SK-N-MC (cell line): ENCODE data around the gene HSPB9.

Experiments
- DNase-seq: peaks from one replicate; pipeline ENCODE4 v3.0.0-alpha.2; 2011; ENCODE audit warnings: low read depth, low spot score
- H3K27ac ChIP-seq: fragments of 200-600 bp; sonication (generic); 2 replicates; pipeline ENCODE4 v1.5.1; 2016; ENCODE audit warnings: mixed run types
- H3K36me3 ChIP-seq: fragments of 200-600 bp; sonication (generic); 2 replicates; pipeline ENCODE4 v1.6.1; 2017; ENCODE audit warnings: antibody characterized with exemption, low read length, mixed read lengths; ENCODE audit not compliant: insufficient read depth
- H3K4me3 ChIP-seq: fragments of 200-600 bp; sonication (generic); 2 replicates; pipeline ENCODE4 v1.5.1; 2016
- H3K9ac ChIP-seq: fragments of 200-600 bp; sonication (generic); 2 replicates; pipeline ENCODE4 v1.8.0; 2017; ENCODE audit warnings: mixed run types, mixed read lengths; ENCODE audit not compliant: insufficient read length
- H3K9me3 ChIP-seq: fragments of 200-600 bp; sonication (generic); 2 replicates; pipeline ENCODE4 v1.6.1; 2017; ENCODE audit warnings: low read depth, mild to moderate bottlenecking, antibody characterized with exemption, low read length, moderate library complexity, mixed read lengths
- EZH2 ChIP-seq: fragments of 200-600 bp; sonication (generic); IDR thresholded peaks from one replicate; pipeline ENCODE4 v1.6.1; 2017; ENCODE audit warnings: antibody characterized with exemption
- FOXP2 ChIP-seq: optimal IDR thresholded peaks from 2 replicates; pipeline ENCODE3; 2011; ENCODE audit warnings: mild to moderate bottlenecking, moderate library complexity; ENCODE audit not compliant: insufficient read depth; ENCODE audit errors: extremely low read length, control extremely low read depth
- POLR2AphosphoS5 ChIP-seq: IDR thresholded peaks from 2 replicates; pipeline ENCODE4 v1.6.1; 2012; ENCODE audit warnings: mild to moderate bottlenecking, low read depth, low read length, borderline replicate concordance

Gene HSPB9

GRCh38 chr17:42120770-42121769, 1.5 kb upstream of the HSPB9 start, which contains the start of gene KAT2A:
KAT2A (minus strand) TSS chr17:42121367; CDS start chr17:42121304, 63 bp downstream.
- Histone ChIP-seq H3K36me3 (peaks cover 34% of the 10 kb centered on the region), H3K9me3 (no peaks in the 10 kb centered on the region), H3K9ac (peak within 1 kb of the TSS; percentile 90), H3K4me3 (peak within 1 kb of the TSS; percentile 88), H3K27ac (peak within 1 kb of the TSS; percentile 54)
- TF ChIP-seq FOXP2: no peak
- TF ChIP-seq POLR2AphosphoS5: peak; percentile 80; the same call in 1 of the 2 replicates
- TF ChIP-seq EZH2: no peak
- no peak for DNase-seq

DNA sequence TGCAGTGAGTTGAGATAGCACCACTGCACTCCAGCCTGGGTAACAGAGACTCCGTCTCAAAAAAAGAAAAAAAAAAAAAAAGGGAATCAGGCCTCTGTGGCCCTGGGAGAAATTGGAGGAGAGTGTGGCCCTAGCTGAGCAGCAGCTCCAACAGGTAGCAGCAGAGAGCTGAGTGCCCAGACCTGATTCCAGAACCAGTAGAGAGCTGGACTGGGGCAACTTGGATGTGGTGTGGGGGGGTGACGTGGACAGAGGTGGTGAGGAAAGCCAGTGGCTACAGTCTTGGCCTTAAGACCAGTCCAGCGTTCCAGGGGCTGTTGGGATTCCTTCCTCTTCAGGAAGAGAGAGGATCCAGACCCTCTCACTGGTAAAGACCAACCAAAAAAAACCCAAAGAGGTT, 1.7 kb downstream of the HSPB9 start:
- Histone ChIP-seq H3K27ac (no peak overlapping the region), H3K9me3 (no peaks in the 10 kb centered on the region), H3K36me3 (peaks cover 40% of the 10 kb centered on the region), H3K4me3 (no peak overlapping the region), H3K9ac (no peak overlapping the region)
- DNase-seq: no peak
- TF ChIP-seq EZH2: no peak
- no peak for TF ChIP-seq POLR2AphosphoS5
- no peak for TF ChIP-seq FOXP2

GRCh38 chr17:42125565-42125964, 3.0 kb downstream of the HSPB9 start:
- H3K4me3 ChIP-seq: no peak overlapping the region
- H3K9me3 ChIP-seq: no peaks in the 10 kb centered on the region
- TF ChIP-seq FOXP2 (no peak), POLR2AphosphoS5 (no peak)
- H3K27ac ChIP-seq: no peak overlapping the region
- DNase-seq: no peak
- H3K9ac ChIP-seq: no peak overlapping the region
- peaks cover 50% of the 10 kb centered on the region for H3K36me3 ChIP-seq

DNA sequence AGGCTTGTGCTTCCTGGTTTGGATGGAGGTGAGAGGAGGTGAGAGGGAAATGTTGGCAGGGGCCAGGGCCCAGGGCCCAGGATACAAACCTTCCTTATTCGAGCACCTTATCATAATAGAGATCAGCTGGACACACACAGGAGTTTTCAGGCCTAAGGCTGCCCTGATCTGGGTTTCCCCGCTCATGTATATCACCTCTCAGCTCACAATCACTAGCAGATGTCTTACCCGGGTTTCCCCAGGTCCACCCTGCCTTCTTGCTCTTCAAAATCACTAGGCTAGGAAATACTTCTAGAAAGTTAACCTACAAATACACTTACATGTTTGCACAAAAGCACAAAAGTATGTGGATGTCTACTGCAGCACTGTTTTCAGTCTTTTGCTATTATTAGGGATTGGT, 4.2 kb downstream of the HSPB9 start:
- peaks cover 58% of the 10 kb centered on the region for H3K36me3 ChIP-seq
- TF ChIP-seq FOXP2 (no peak), POLR2AphosphoS5 (no peak), EZH2 (no peak)
- no peak for DNase-seq
- H3K4me3 ChIP-seq: no peak overlapping the region
- H3K27ac ChIP-seq: 0 out of 2 replicates have a peak overlapping the region, but pooled peaks have one; percentile 22
- H3K9ac ChIP-seq: no peak overlapping the region
- no peaks in the 10 kb centered on the region for H3K9me3 ChIP-seq

- peaks cover 58% of the 10 kb centered on the region for H3K36me3 ChIP-seq
- TF ChIP-seq EZH2: no peak
- TF ChIP-seq FOXP2: no peak
- no peak for TF ChIP-seq POLR2AphosphoS5
- no peak for DNase-seq
- H3K4me3 ChIP-seq: no peak overlapping the region
- 0 out of 2 replicates have a peak overlapping the region, but pooled peaks have one; percentile 22 for H3K27ac ChIP-seq
- H3K9ac ChIP-seq: no peak overlapping the region
- no peaks in the 10 kb centered on the region for H3K9me3 ChIP-seq
These were observed 4.8 kb downstream of the HSPB9 start for GRCh38 chr17:42127414-42127813.

DNA sequence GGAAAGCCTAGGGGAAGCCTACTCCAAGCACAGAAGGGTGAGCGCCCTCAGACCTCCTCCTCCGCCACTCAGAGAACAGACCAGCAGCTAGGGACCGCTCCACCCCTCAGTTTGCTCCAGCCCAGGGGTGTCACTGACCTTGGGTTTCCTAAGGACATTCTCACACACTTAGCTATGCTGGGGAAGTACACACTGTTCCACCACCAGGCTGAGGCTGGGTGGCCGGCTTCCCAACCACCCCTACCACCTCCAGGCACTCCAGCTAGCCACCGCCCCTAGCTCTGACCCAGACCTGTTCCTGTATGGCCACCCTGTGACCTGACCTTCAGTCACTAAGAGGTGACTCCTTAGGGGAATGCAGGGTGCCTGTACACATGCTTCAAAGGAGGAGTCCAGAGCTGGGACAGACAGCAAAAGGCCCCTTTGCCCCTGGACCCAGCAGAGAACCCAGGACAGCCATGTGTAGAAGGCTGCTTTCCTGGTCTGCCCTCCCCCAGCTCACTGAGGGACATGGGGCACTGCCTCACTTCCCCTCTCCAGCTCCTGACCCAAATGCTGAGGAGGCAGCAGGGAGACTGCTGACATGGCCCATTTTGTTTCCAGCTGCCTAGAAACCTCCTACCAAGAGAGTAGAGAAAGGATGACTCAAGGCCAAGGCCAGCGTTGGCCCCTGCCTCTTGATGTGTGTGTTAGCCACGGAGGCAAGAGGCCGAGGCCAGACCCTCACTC, 6.7 kb downstream of the HSPB9 start:
- Histone ChIP-seq H3K36me3 (peaks cover 61% of the 10 kb centered on the region), H3K4me3 (no peak overlapping the region), H3K9ac (no peak overlapping the region), H3K9me3 (no peaks in the 10 kb centered on the region), H3K27ac (no peak overlapping the region)
- DNase-seq: no peak
- TF ChIP-seq FOXP2 (no peak), POLR2AphosphoS5 (no peak), EZH2 (no peak)

GRCh38 chr17:42130310-42130936, 7.8 kb downstream of the HSPB9 start:
- Histone ChIP-seq H3K9ac (no peak overlapping the region), H3K27ac (no peak overlapping the region), H3K9me3 (no peaks in the 10 kb centered on the region), H3K36me3 (peaks cover 57% of the 10 kb centered on the region), H3K4me3 (no peak overlapping the region)
- TF ChIP-seq EZH2: no peak
- TF ChIP-seq POLR2AphosphoS5: no peak
- TF ChIP-seq FOXP2: no peak
- no peak for DNase-seq

DNA sequence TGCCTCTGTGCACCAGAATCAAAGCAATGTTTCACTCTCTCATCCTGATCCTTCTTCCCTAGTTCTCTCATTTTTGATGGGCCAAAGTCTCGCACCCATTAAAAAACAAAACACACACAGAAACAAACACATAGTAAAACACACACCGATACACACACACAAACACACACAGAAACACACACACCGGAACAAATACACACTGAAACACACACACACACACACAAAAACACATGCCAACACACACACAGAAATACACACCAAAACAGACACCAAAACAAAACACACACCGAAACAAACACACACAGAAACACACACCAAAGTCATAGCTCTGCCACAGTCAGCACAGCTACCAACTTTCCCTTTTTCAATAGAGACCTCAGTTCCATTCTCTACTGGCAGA, 8.6 kb downstream of the HSPB9 start:
- Histone ChIP-seq H3K9ac (no peak overlapping the region), H3K27ac (no peak overlapping the region), H3K9me3 (no peaks in the 10 kb centered on the region), H3K4me3 (no peak overlapping the region), H3K36me3 (peaks cover 49% of the 10 kb centered on the region)
- no peak for DNase-seq
- TF ChIP-seq POLR2AphosphoS5 (no peak), FOXP2 (no peak), EZH2 (no peak)
